B cell (primary cell): ENCODE measurements around the gene CWC25. TPM values are rescaled to one million over a fixed set of nuclear protein-coding genes. Genes with fewer than 3 reads are reported as not detected.
A peak's percentile ranks its signal among the peaks of the same experiment; 100 is the strongest.

Experiments used
- ATAC-seq: fragments of 200-7000 bp; cut with Tn5 transposase; one replicate; pipeline ENCODE4 v1.10.0; 2021; ENCODE audit warnings: low read depth, mild to moderate bottlenecking, moderate number of reproducible peaks, moderate library complexity
- CTCF ChIA-PET: fragments of 350-600 bp; sonication (Branson Sonifier 250); formaldehyde crosslinking; loops from one replicate; lab custom pipeline; 2021; ENCODE audit warnings: antibody characterized with exemption, inconsistent platforms; lab: Charles Lee
- POLR2A ChIA-PET: fragments of 350-600 bp; sonication (Branson Sonifier 250); formaldehyde crosslinking; loops from one replicate; lab custom pipeline; 2021; ENCODE audit warnings: antibody characterized with exemption; lab: Charles Lee
- DNase-seq: peaks from one replicate; pipeline ENCODE4 v3.0.0; 2013
- H2AFZ ChIP-seq: 2 replicates; pipeline ENCODE4 v1.6.1; 2012; ENCODE audit warnings: mild to moderate bottlenecking, low read depth, low read length; ENCODE audit not compliant: insufficient read depth, poor library complexity, severe bottlenecking
- H3K27ac ChIP-seq, 2 donors: 1 replicate in 1 of 2; 2 replicates in 1 of 2; pipeline ENCODE4 v1.5.1; 2012 to 2013; ENCODE audit warnings: low read length in 2 of 2, mild to moderate bottlenecking in 2 of 2, moderate library complexity in 1 of 2
- H3K27me3 ChIP-seq, 4 experiments: fragments of 200-600 bp in 1 of 4; sonication (generic) in 1 of 4; replicated peaks in 1 of 4; 1 replicate in 2 of 4; 2 replicates in 2 of 4; pipeline versions ENCODE4 v1.6.1 to v1.7.0; 2013 to 2016; ENCODE audit warnings: low read length in 3 of 4, mild to moderate bottlenecking in 2 of 4, mixed read lengths in 1 of 4, moderate library complexity in 1 of 4; ENCODE audit not compliant: insufficient read depth in 4 of 4, control insufficient read depth in 3 of 4; ENCODE audit errors: control extremely low read depth in 1 of 4
- H3K36me3 ChIP-seq, 2 experiments: replicated peaks in 1 of 2; 1 replicate in 1 of 2; 2 replicates in 1 of 2; pipeline versions ENCODE4 v1.6.1 to v1.7.1; 2013; ENCODE audit warnings: low read length in 1 of 2; ENCODE audit not compliant: insufficient read depth in 2 of 2, control insufficient read depth in 1 of 2; ENCODE audit errors: control extremely low read depth in 1 of 2, extremely low read depth in 1 of 2
- H3K4me1 ChIP-seq, 2 donors: fragments of 200-600 bp in 1 of 2; sonication (generic) in 1 of 2; 1 replicate in 1 of 2; 2 replicates in 1 of 2; pipeline versions ENCODE4 v1.5.1 to v1.6.1; 2013 to 2017; ENCODE audit warnings: low read length in 2 of 2; ENCODE audit not compliant: control insufficient read depth in 2 of 2, insufficient read depth in 2 of 2
- H3K4me2 ChIP-seq: replicated peaks from 2 replicates; pipeline ENCODE3; 2012; ENCODE audit warnings: mild to moderate bottlenecking, low read depth, low read length; ENCODE audit not compliant: poor library complexity, severe bottlenecking
- H3K4me3 ChIP-seq, 5 experiments: fragments of 200-600 bp in 1 of 5; sonication (generic) in 1 of 5; 1 replicate in 3 of 5; 2 replicates in 2 of 5; pipeline versions ENCODE4 v1.5.1 to v1.7.0; 2011 to 2016; ENCODE audit warnings: low read length in 4 of 5, mild to moderate bottlenecking in 4 of 5, low read depth in 2 of 5, control low read depth in 1 of 5, moderate library complexity in 1 of 5; ENCODE audit not compliant: insufficient read depth in 1 of 5; ENCODE audit errors: control extremely low read depth in 1 of 5, extremely low read depth in 1 of 5
- H3K79me2 ChIP-seq: fragments of 200-600 bp; sonication (generic); one replicate; pipeline ENCODE4 v1.6.0; 2016; ENCODE audit warnings: low read length; ENCODE audit not compliant: control insufficient read depth, insufficient read depth
- H3K9ac ChIP-seq: fragments of 200-600 bp; sonication (generic); 2 replicates; pipeline ENCODE4 v1.6.1; 2017; ENCODE audit warnings: mild to moderate bottlenecking, low read length, moderate library complexity
- H3K9me3 ChIP-seq, 3 donors: one replicate each; pipeline versions ENCODE4 v1.6.1 to v1.7.1; 2013; ENCODE audit warnings: low read length in 2 of 3; ENCODE audit not compliant: control insufficient read depth in 2 of 3, insufficient read depth in 1 of 3; ENCODE audit errors: control extremely low read depth in 1 of 3
- H4K20me1 ChIP-seq: 2 replicates; pipeline ENCODE4 v1.6.0; 2012; ENCODE audit warnings: mild to moderate bottlenecking, low read length; ENCODE audit not compliant: insufficient read depth, control insufficient read depth, poor library complexity, severe bottlenecking
- H3K27ac Mint-ChIP-seq: one replicate; pipeline ENCODE4 v1.8.0; 2021; ENCODE audit warnings: mixed read lengths
- H3K27me3 Mint-ChIP-seq: one replicate; pipeline ENCODE4 v1.8.0; 2021; ENCODE audit warnings: mixed read lengths
- H3K4me1 Mint-ChIP-seq: one replicate; pipeline ENCODE4 v1.8.0; 2021; ENCODE audit warnings: mixed read lengths
- H3K4me3 Mint-ChIP-seq: one replicate; pipeline ENCODE4 v1.8.0; 2021; ENCODE audit warnings: mixed read lengths
- H3K9me3 Mint-ChIP-seq: one replicate; pipeline ENCODE4 v1.8.0; 2022; ENCODE audit warnings: mixed read lengths; ENCODE audit not compliant: insufficient read depth
- EZH2 ChIP-seq: IDR thresholded peaks from 2 replicates; pipeline ENCODE4 v1.6.1; 2012; ENCODE audit warnings: borderline replicate concordance, low read depth, mild to moderate bottlenecking, moderate library complexity, low read length; ENCODE audit not compliant: insufficient read depth, poor library complexity, severe bottlenecking
- WGBS: methylation state at CpG from one replicate; pipeline ENCODE4 v1.1.5; 2013; ENCODE audit warnings: missing lambda C conversion rate; ENCODE audit not compliant: insufficient coverage; 5-methylcytosine and 5-hydroxymethylcytosine counted together
- intact Hi-C: fragments of 100-400 bp; cut with micrococcal nuclease; formaldehyde crosslinking; loops from one replicate; pipeline ENCODE4 v1.10.0; 2022
- polyA plus RNA-seq: library from polyadenylated mRNA; depleted of rRNA; stranded (reverse); fragments of >200 nt; gene quantifications from 2 replicates; pipeline ENCODE4 v1.2.3, GENCODE V29; 2012
- total RNA-seq, 2 donors: library from RNA; stranded (reverse); fragments of 120-200 nt in 1 of 2; gene quantifications; 1 replicate in 1 of 2; 2 replicates in 1 of 2; pipeline versions ENCODE4 v1.2.3 to v1.2.4, GENCODE V29; 2013 to 2022
- TF ChIP-seq, protein P1 (sequence below): fragments of 200-600 bp; IDR thresholded peaks from one replicate; pipeline ENCODE4 v1.8.0; 2022; ENCODE audit warnings: antibody characterized with exemption, mild to moderate bottlenecking

CWC25 gene
- total and polyA plus RNA-seq, 2 donors (not counting 1 experiment from before 2014, with no cell fraction given): 39.3 to 40.8 TPM

DNA sequence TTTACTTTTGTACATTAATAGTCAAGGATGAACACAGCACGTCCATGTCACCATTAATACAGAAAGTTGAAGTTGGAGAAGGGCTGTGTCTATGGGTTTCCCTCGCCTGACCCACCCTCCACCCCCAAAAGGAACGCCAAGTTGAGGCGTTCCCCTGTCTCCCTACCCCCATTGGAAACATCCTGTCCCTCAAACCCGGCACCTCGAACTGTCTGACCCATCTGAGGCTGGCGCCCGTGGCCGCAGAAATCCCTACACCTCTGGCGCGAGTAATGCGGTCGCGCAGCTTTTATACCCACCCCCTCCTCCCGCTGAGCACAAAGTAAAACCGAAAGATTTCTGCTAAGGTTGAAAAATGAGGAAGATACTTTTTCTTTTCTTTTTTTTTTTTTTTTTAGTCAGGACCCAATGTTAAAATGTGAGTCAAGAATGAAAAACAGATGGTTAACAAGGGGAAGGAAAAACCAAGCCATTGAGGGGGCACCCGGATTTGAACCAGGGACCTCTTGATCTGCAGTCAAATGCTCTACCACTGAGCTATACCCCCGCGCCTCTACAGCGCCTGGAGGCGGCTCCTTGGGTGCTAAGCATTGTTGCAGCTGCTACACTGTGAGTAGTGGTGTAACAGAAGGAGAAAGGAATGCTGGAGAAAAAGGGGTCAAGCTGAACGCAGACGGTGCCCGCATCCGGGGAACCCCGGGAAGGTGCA lies 43.9 kb upstream of the CWC25 start:
- Histone ChIP-seq H3K4me2 (peak overlapping the region; percentile 97), H3K79me2 (peaks cover 40% of the 10 kb centered on the region), H2AFZ (peak overlapping the region; percentile 76), H3K9me3 (no peaks in the 10 kb centered on the region), H3K4me1 (peaks cover 40 to 55% of the 10 kb centered on the region in 2 donors), H3K9ac (peak overlapping the region; percentile 99), H3K4me3 (peak overlapping the region; percentile 43 to 100 (median 100)), H3K27ac (peak overlapping the region; percentile 78 to 87), H3K36me3 (peaks cover 0 to 5% of the 10 kb centered on the region in 2 experiments), H3K27me3 (no peaks in the 10 kb centered on the region), H4K20me1 (peaks cover 37% of the 10 kb centered on the region)
- 0% methylated on average over 14 of the region's 26 CpGs for WGBS
- ATAC-seq (peak; percentile 50), DNase-seq (peak; percentile 93)
- H3K4me3 Mint-ChIP-seq: peak overlapping the region; percentile 99
- ChIA-PET CTCF (interaction anchor here (0.7 to 5.5 kb wide), 15 partner anchors 10 to 284 kb away, joined by 3 to 50 read pairs (median 4); partner anchors contain the start of genes CWC25, PSMB3 and RPL23), POLR2A (interaction anchor here (0.5 to 4.8 kb wide), 21 partner anchors 13 to 1704 kb away, joined by 3 to 91 read pairs (median 5); partner anchors contain the start of genes CWC25, LASP1NB, PSMB3 and RPL19)
- H3K9me3 Mint-ChIP-seq: no peaks in the 10 kb centered on the region
- H3K4me1 Mint-ChIP-seq: peaks cover 57% of the 10 kb centered on the region
- peak overlapping the region; percentile 99 for H3K27ac Mint-ChIP-seq
- no peaks in the 10 kb centered on the region for H3K27me3 Mint-ChIP-seq
- intact Hi-C loops: loop anchor here (1.0 kb wide), 6 partner anchors 16 to 284 kb away; partner anchors contain the start of genes CWC25, PIP4K2B and RPL23
- TF ChIP-seq, protein P1, sequence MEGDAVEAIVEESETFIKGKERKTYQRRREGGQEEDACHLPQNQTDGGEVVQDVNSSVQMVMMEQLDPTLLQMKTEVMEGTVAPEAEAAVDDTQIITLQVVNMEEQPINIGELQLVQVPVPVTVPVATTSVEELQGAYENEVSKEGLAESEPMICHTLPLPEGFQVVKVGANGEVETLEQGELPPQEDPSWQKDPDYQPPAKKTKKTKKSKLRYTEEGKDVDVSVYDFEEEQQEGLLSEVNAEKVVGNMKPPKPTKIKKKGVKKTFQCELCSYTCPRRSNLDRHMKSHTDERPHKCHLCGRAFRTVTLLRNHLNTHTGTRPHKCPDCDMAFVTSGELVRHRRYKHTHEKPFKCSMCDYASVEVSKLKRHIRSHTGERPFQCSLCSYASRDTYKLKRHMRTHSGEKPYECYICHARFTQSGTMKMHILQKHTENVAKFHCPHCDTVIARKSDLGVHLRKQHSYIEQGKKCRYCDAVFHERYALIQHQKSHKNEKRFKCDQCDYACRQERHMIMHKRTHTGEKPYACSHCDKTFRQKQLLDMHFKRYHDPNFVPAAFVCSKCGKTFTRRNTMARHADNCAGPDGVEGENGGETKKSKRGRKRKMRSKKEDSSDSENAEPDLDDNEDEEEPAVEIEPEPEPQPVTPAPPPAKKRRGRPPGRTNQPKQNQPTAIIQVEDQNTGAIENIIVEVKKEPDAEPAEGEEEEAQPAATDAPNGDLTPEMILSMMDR: no peak
- TF ChIP-seq EZH2: no peak
